ENCODE data around the gene CNOT1. TPM values are rescaled to one million over a fixed set of nuclear protein-coding genes. Genes with fewer than 3 reads are reported as not detected.

CNOT1 gene
- total RNA-seq, 1 experiment from 2014 or later: 135 TPM

- Histone ChIP-seq H3K9ac (ENCODE audit: low read length) (no peak overlapping the region), H3K9me2 (replicated peaks; ENCODE audit: low read length) (no peaks in the 10 kb centered on the region), H3K27ac (ENCODE audit: low read length) (no peak overlapping the region), H3K27me3 (ENCODE audit: low read length) (no peaks in the 10 kb centered on the region), H3F3A (ENCODE audit: low read length, unreplicated experiment) (no peaks in the 10 kb centered on the region), H2AFZ (ENCODE audit: low read length) (no peak overlapping the region), H3K79me2 (ENCODE audit: low read length) (no peaks in the 10 kb centered on the region), H3K4me2 (ENCODE audit: low read length) (no peak overlapping the region), H3K4me3 (ENCODE audit: low read length) (no peak overlapping the region), H4K20me1 (ENCODE audit: low read length) (no peaks in the 10 kb centered on the region), H3K9me3 (ENCODE audit: low read length) (no peaks in the 10 kb centered on the region), H3K4me1 (ENCODE audit: insufficient read depth, low read length) (peaks cover 4% of the 10 kb centered on the region), H3K36me3 (ENCODE audit: low read depth, low read length) (no peaks in the 10 kb centered on the region)
- TF ChIP-seq EZH2 (IDR thresholded peaks at IDR 0.05; ENCODE audit: low read length, unreplicated experiment) (no peak), EZH2phosphoT487 (IDR thresholded peaks at IDR 0.05; ENCODE audit: borderline replicate concordance, low read length) (no peak)
- intact Hi-C loops (cut with micrococcal nuclease): loop anchor here (10.0 kb wide), 2 partner anchors 122 to 302 kb away; partner anchors contain the start of gene SETD6
- no peak for ATAC-seq
- ChIA-PET POLR2A (ENCODE audit: unreplicated experiment) (no interaction called here), CTCF (no interaction called here)
- DNase-seq: no peak
- BruUV-seq (replicated peaks): no TSS peak
Measured at GRCh38 chr16:58636466-58636865, 6.8 kb upstream of the CNOT1 start.

DNA sequence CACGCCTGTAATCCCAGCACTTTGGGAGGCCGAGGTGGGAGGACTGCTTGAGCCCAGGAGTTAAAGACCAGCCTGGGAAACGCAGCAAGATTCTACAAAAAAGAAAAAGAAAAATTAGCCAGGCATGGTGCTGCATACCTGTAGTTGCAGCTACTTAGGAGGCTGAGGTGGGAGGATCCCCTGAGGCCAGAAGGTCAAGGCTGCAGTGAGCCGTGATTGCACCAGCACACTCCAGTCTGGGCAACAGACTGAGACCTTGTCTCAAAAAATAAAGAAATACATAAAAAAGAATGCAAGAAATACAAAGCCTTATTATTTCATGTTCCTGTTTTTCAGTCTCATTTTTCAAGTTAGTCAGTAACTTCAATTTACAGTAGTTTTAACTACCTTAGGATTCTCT is 5.9 kb upstream of the CNOT1 start:
- Histone ChIP-seq H3K4me2 (ENCODE audit: low read length) (no peak overlapping the region), H3K9ac (ENCODE audit: low read length) (no peak overlapping the region), H3K36me3 (ENCODE audit: low read depth, low read length) (no peaks in the 10 kb centered on the region), H3K27me3 (ENCODE audit: low read length) (no peaks in the 10 kb centered on the region), H3K4me1 (ENCODE audit: insufficient read depth, low read length) (peaks cover 4% of the 10 kb centered on the region), H3K4me3 (ENCODE audit: low read length) (no peak overlapping the region), H2AFZ (ENCODE audit: low read length) (no peak overlapping the region), H3K9me3 (ENCODE audit: low read length) (no peaks in the 10 kb centered on the region), H4K20me1 (ENCODE audit: low read length) (no peaks in the 10 kb centered on the region), H3K27ac (ENCODE audit: low read length) (no peak overlapping the region), H3K79me2 (ENCODE audit: low read length) (no peaks in the 10 kb centered on the region), H3F3A (ENCODE audit: low read length, unreplicated experiment) (no peaks in the 10 kb centered on the region), H3K9me2 (replicated peaks; ENCODE audit: low read length) (no peaks in the 10 kb centered on the region)
- DNase-seq (no peak), ATAC-seq (no peak)
- BruUV-seq (replicated peaks): no TSS peak
- ChIA-PET CTCF (no interaction called here), POLR2A (ENCODE audit: unreplicated experiment) (no interaction called here)
- intact Hi-C loops (cut with micrococcal nuclease): loop anchor here (10.0 kb wide), 2 partner anchors 121 to 301 kb away; partner anchors contain the start of gene SETD6
- TF ChIP-seq EZH2 (IDR thresholded peaks at IDR 0.05; ENCODE audit: low read length, unreplicated experiment): no peak
- TF ChIP-seq, protein P1, sequence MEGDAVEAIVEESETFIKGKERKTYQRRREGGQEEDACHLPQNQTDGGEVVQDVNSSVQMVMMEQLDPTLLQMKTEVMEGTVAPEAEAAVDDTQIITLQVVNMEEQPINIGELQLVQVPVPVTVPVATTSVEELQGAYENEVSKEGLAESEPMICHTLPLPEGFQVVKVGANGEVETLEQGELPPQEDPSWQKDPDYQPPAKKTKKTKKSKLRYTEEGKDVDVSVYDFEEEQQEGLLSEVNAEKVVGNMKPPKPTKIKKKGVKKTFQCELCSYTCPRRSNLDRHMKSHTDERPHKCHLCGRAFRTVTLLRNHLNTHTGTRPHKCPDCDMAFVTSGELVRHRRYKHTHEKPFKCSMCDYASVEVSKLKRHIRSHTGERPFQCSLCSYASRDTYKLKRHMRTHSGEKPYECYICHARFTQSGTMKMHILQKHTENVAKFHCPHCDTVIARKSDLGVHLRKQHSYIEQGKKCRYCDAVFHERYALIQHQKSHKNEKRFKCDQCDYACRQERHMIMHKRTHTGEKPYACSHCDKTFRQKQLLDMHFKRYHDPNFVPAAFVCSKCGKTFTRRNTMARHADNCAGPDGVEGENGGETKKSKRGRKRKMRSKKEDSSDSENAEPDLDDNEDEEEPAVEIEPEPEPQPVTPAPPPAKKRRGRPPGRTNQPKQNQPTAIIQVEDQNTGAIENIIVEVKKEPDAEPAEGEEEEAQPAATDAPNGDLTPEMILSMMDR (conservative IDR thresholded peaks at IDR 0.05; ENCODE audit: low read depth, low read length): no peak
- TF ChIP-seq EZH2phosphoT487 (IDR thresholded peaks at IDR 0.05; ENCODE audit: borderline replicate concordance, low read length): no peak

DNA sequence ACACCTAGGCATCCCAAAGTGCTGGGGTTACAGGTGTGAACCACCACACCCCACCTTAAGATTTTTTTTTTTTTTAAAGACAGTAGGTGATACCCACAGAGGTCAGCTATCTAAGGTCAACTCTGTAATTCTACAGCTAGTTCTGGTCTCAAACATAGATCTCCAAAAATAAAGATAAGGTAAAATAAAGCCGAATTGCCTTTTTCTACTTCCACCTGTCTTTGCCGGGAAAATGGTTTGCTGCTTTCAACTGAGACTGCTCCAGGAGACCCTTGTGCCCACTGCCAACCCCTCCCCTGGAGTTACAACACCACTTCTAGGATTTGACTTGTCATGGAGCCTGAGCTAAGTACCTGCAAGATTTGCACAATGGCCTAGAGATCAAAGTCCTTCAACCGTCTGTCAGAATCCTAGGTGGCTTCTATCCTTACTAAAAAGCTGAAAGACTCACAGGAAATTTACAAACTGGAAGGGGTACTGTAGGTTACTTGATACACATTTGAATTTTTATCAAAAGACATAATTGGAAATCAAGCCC is 4.7 kb upstream of the CNOT1 start:
- no peak for ATAC-seq
- CTCF ChIA-PET: no interaction called here
- no TSS peak for BruUV-seq (replicated peaks)
- H3K27ac ChIP-seq (ENCODE audit: low read length): no peak overlapping the region
- no peaks in the 10 kb centered on the region for H3K27me3 ChIP-seq (ENCODE audit: low read length)
- H3K4me3 ChIP-seq (ENCODE audit: low read length): no peak overlapping the region
- peaks cover 3% of the 10 kb centered on the region for H3K79me2 ChIP-seq (ENCODE audit: low read length)
- TF ChIP-seq EZH2phosphoT487 (IDR thresholded peaks at IDR 0.05; ENCODE audit: borderline replicate concordance, low read length) (no peak), EZH2 (IDR thresholded peaks at IDR 0.05; ENCODE audit: low read length, unreplicated experiment) (no peak)
- TF ChIP-seq, protein P1 (conservative IDR thresholded peaks at IDR 0.05; ENCODE audit: low read depth, low read length): no peak
- no peaks in the 10 kb centered on the region for H3F3A ChIP-seq (ENCODE audit: low read length, unreplicated experiment)
- no peak overlapping the region for H2AFZ ChIP-seq (ENCODE audit: low read length)
- intact Hi-C loops (cut with micrococcal nuclease): loop anchor here (10.0 kb wide), 2 partner anchors 120 to 300 kb away; partner anchors contain the start of gene SETD6
- H3K9me3 ChIP-seq (ENCODE audit: low read length): no peaks in the 10 kb centered on the region
- POLR2A ChIA-PET (ENCODE audit: unreplicated experiment): no interaction called here
- peaks cover 4% of the 10 kb centered on the region for H3K4me1 ChIP-seq (ENCODE audit: insufficient read depth, low read length)
- H4K20me1 ChIP-seq (ENCODE audit: low read length): no peaks in the 10 kb centered on the region
- no peaks in the 10 kb centered on the region for H3K9me2 ChIP-seq (replicated peaks; ENCODE audit: low read length)
- no peak overlapping the region for H3K9ac ChIP-seq (ENCODE audit: low read length)
- no peak overlapping the region for H3K4me2 ChIP-seq (ENCODE audit: low read length)
- no peaks in the 10 kb centered on the region for H3K36me3 ChIP-seq (ENCODE audit: low read depth, low read length)
- no peak for DNase-seq
